Astrocyte (in vitro differentiated cells and primary cell): ENCODE measurements around the gene CA6. TPM values are rescaled to one million over a fixed set of nuclear protein-coding genes. Genes with fewer than 3 reads are reported as not detected.
A peak's percentile ranks its signal among the peaks of the same experiment; 100 is the strongest.

ENCODE experiments used
- DNase-seq: peaks from one replicate; pipeline ENCODE4 v3.0.0-alpha.2; 2010; ENCODE audit warnings: low read depth
- FAIRE-seq: peaks from 2 replicates; lab custom pipeline; 2011; peaks lifted over from hg19 to GRCh38; lab: Jason Lieb, UNC
- H2AFZ ChIP-seq: 2 replicates; pipeline ENCODE4 v1.6.0; 2012; ENCODE audit warnings: low read depth, low read length, inconsistent platforms
- H3K27ac ChIP-seq: 2 replicates; pipeline ENCODE4 v1.5.1; 2011; ENCODE audit warnings: low read depth, low read length, inconsistent platforms
- H3K27me3 ChIP-seq: 2 replicates; pipeline ENCODE4 v1.6.0; 2011; ENCODE audit warnings: low read length, inconsistent platforms; ENCODE audit not compliant: insufficient read depth
- H3K36me3 ChIP-seq: 2 replicates; pipeline ENCODE4 v1.5.1; 2011; ENCODE audit warnings: low read length, inconsistent platforms; ENCODE audit not compliant: insufficient read depth
- H3K4me1 ChIP-seq: 2 replicates; pipeline ENCODE4 v1.5.1; 2011; ENCODE audit warnings: low read length, inconsistent platforms; ENCODE audit not compliant: insufficient read depth
- H3K4me2 ChIP-seq: 2 replicates; pipeline ENCODE4 v1.6.0; 2012; ENCODE audit warnings: low read length, inconsistent platforms
- H3K4me3 ChIP-seq: 2 replicates; pipeline ENCODE4 v1.5.1; 2011; ENCODE audit warnings: low read depth, mild to moderate bottlenecking, low read length, inconsistent platforms; ENCODE audit not compliant: insufficient read depth
- H3K79me2 ChIP-seq: 2 replicates; pipeline ENCODE4 v1.6.0; 2012; ENCODE audit warnings: mild to moderate bottlenecking, low read length, inconsistent platforms; ENCODE audit not compliant: insufficient read depth
- H3K9ac ChIP-seq: 2 replicates; pipeline ENCODE4 v1.6.0; 2012; ENCODE audit warnings: mild to moderate bottlenecking, low read length, inconsistent platforms
- H3K9me3 ChIP-seq: 2 replicates; pipeline ENCODE4 v1.5.1; 2012; ENCODE audit warnings: low read depth, mild to moderate bottlenecking, low read length, inconsistent platforms; ENCODE audit not compliant: insufficient read depth
- H4K20me1 ChIP-seq: 2 replicates; pipeline ENCODE4 v1.6.0; 2012; ENCODE audit warnings: low read length, inconsistent platforms; ENCODE audit not compliant: insufficient read depth
- H3K27ac Mint-ChIP-seq: one replicate; pipeline ENCODE4 v1.8.0; 2021; ENCODE audit warnings: mild to moderate bottlenecking, mixed read lengths; ENCODE audit not compliant: unreplicated experiment
- H3K27me3 Mint-ChIP-seq: one replicate; pipeline ENCODE4 v1.8.0; 2021; ENCODE audit warnings: low read depth, mixed read lengths; ENCODE audit not compliant: unreplicated experiment
- H3K36me3 Mint-ChIP-seq: one replicate; pipeline ENCODE4 v1.8.0; 2021; ENCODE audit warnings: low read depth, mixed read lengths; ENCODE audit not compliant: unreplicated experiment
- H3K4me1 Mint-ChIP-seq: one replicate; pipeline ENCODE4 v1.8.0; 2021; ENCODE audit warnings: low read depth, mixed read lengths; ENCODE audit not compliant: unreplicated experiment
- H3K4me3 Mint-ChIP-seq: one replicate; pipeline ENCODE4 v1.8.0; 2021; ENCODE audit warnings: mild to moderate bottlenecking, moderate library complexity, mixed read lengths; ENCODE audit not compliant: unreplicated experiment
- H3K9me3 Mint-ChIP-seq: one replicate; pipeline ENCODE4 v1.8.0; 2021; ENCODE audit warnings: mild to moderate bottlenecking, mixed read lengths; ENCODE audit not compliant: unreplicated experiment
- CTCF ChIP-seq: IDR thresholded peaks from 2 replicates; pipeline ENCODE4 v1.5.1; 2011; ENCODE audit warnings: low read depth, mild to moderate bottlenecking, inconsistent platforms, low read length, moderate library complexity; ENCODE audit not compliant: insufficient read depth
- EZH2 ChIP-seq: IDR thresholded peaks from 2 replicates; pipeline ENCODE4 v1.6.1; 2012; ENCODE audit warnings: mild to moderate bottlenecking, low read length, inconsistent platforms; ENCODE audit not compliant: insufficient read depth
- total RNA-seq: library from RNA; stranded (reverse); gene quantifications from 2 replicates; pipeline ENCODE4 v1.2.1, GENCODE V29; 2021

CA6 gene
- total RNA-seq, 1 donor from 2014 or later: not detected

- peak overlapping the region; percentile 70 for H3K9ac ChIP-seq
- H3K4me2 ChIP-seq: peak overlapping the region; percentile 74
- no peak for TF ChIP-seq EZH2
- TF ChIP-seq CTCF: no peak
- H3K79me2 ChIP-seq: no peaks in the 10 kb centered on the region
- peak overlapping the region; percentile 88 for H3K27ac ChIP-seq
- Mint-ChIP-seq H3K9me3 (peaks cover 1% of the 10 kb centered on the region), H3K27ac (no peak overlapping the region), H3K4me3 (no peak overlapping the region), H3K4me1 (no peaks in the 10 kb centered on the region), H3K27me3 (no peaks in the 10 kb centered on the region), H3K36me3 (no peaks in the 10 kb centered on the region)
- no peaks in the 10 kb centered on the region for H3K36me3 ChIP-seq
- peak overlapping the region; percentile 61 for H2AFZ ChIP-seq
- H3K9me3 ChIP-seq: no peaks in the 10 kb centered on the region
- no peak overlapping the region for H3K4me3 ChIP-seq
- no peaks in the 10 kb centered on the region for H3K27me3 ChIP-seq
- peak; percentile 85 for FAIRE-seq
- no peaks in the 10 kb centered on the region for H4K20me1 ChIP-seq
- H3K4me1 ChIP-seq: peaks cover 7% of the 10 kb centered on the region
- DNase-seq: peak; percentile 96
Observed at GRCh38 chr1:8985915-8986813, 40.5 kb downstream of the CA6 start.

DNA sequence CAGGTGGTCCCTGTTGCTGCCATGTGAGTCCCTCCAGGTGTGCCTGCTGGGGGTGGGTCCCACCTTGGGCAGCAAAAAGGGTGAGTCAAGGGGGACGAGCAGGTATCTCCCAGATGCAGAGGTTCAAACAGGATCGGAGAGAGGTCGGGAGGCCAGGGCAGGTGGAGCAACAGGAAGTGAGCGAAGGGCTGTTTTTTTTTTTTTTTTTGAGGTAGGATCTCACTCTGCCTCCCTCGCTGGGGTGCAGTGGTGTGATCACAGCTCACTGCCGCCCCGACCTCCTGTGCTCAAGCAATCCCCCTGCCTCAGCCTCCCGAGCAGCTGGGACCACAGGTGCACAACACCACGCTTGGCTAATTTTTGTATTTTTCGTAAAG, 41.1 kb downstream of the CA6 start:
- no peak overlapping the region for H2AFZ ChIP-seq
- H3K27me3 Mint-ChIP-seq: no peaks in the 10 kb centered on the region
- FAIRE-seq: no peak

More for the DNA sequence above, 41.1 kb downstream of the CA6 start:
- Histone ChIP-seq H3K4me1 (peaks cover 7% of the 10 kb centered on the region), H3K27me3 (no peaks in the 10 kb centered on the region), H3K9ac (no peak overlapping the region), H3K27ac (peak overlapping the region; percentile 88), H3K36me3 (no peaks in the 10 kb centered on the region), H3K9me3 (no peaks in the 10 kb centered on the region), H3K79me2 (no peaks in the 10 kb centered on the region), H3K4me3 (no peak overlapping the region), H3K4me2 (peak overlapping the region; percentile 74), H4K20me1 (no peaks in the 10 kb centered on the region)
- no peaks in the 10 kb centered on the region for H3K36me3 Mint-ChIP-seq
- H3K4me1 Mint-ChIP-seq: no peaks in the 10 kb centered on the region
- no peak overlapping the region for H3K4me3 Mint-ChIP-seq
- peaks cover 1% of the 10 kb centered on the region for H3K9me3 Mint-ChIP-seq
- TF ChIP-seq EZH2: no peak
- TF ChIP-seq CTCF: no peak
- no peak for DNase-seq
- H3K27ac Mint-ChIP-seq: no peak overlapping the region
